K562 (cell line): ENCODE results near the gene CLEC6A. TPM values are rescaled to one million over a fixed set of nuclear protein-coding genes. Genes with fewer than 3 reads are reported as not detected.

ENCODE experiments used
- ATAC-seq: fragments of 200-7000 bp; cut with Tn5 transposase; 3 replicates; pipeline ENCODE4 v1.9.1; 2020; ENCODE audit warnings: moderate library complexity
- BruUV-seq: library from RNA; stranded (reverse); fragments of 400-500 nt; replicated peaks from 2 replicates; lab custom pipeline; 2021; lab: Mats Ljungman, UMichigan
- CTCF ChIA-PET: fragments of 300-600 bp; formaldehyde crosslinking; extraction: SDS; loops from one replicate; lab custom pipeline; 2021; ENCODE audit warnings: low intra/inter-chr PET ratio; lab: Yijun Ruan, JAX
- POLR2A ChIA-PET: fragments of 300-600, 350-650 bp; sonication (Branson Sonifier 250); formaldehyde crosslinking; extraction: SDS; loops from one replicate; lab custom pipeline; 2021; ENCODE audit warnings: antibody characterized with exemption, inconsistent platforms; lab: Yijun Ruan, JAX
- DNase-seq, 4 experiments: peaks; one replicate each; pipeline versions ENCODE4 v3.0.0 to v3.0.0-alpha.2; 2011 to 2018; ENCODE audit warnings: low spot score in 3 of 4, mixed read lengths in 3 of 4; ENCODE audit errors: extremely low read depth in 1 of 4
- FAIRE-seq: peaks from 2 replicates; lab custom pipeline; 2011; peaks lifted over from hg19 to GRCh38; lab: Jason Lieb, UNC
- H2AFZ ChIP-seq: 2 replicates; pipeline ENCODE4 v1.6.0; 2011; ENCODE audit warnings: low read depth, low read length, control low read depth, inconsistent platforms
- H3K27ac ChIP-seq: fragments of 200-600 bp; 3 replicates; pipeline ENCODE4 v1.8.0; 2011; ENCODE audit warnings: low read depth, mild to moderate bottlenecking, control low read depth, inconsistent platforms, low read length, moderate library complexity, mixed read lengths; ENCODE audit errors: extremely low read depth
- H3K27me3 ChIP-seq, 2 experiments: fragments of 300-600 bp in 1 of 2; 2 replicates in 1 of 2; 3 replicates in 1 of 2; pipeline versions ENCODE4 v1.6.0 to v1.8.0; 2011; ENCODE audit warnings: inconsistent platforms in 2 of 2, low read length in 2 of 2, mild to moderate bottlenecking in 1 of 2, mixed read lengths in 1 of 2, moderate library complexity in 1 of 2; ENCODE audit not compliant: control insufficient read depth in 2 of 2, insufficient read depth in 2 of 2
- H3K36me3 ChIP-seq: fragments of 300-600 bp; 3 replicates; pipeline ENCODE4 v1.8.0; 2011; ENCODE audit warnings: mild to moderate bottlenecking, low read length, inconsistent platforms; ENCODE audit not compliant: control insufficient read depth, insufficient read depth
- H3K4me1 ChIP-seq, 2 experiments: fragments of 200-600 bp in 1 of 2; replicated peaks in 1 of 2; 2 replicates in 1 of 2; 3 replicates in 1 of 2; pipeline versions ENCODE4 v1.5.1 to v1.8.0; 2011; ENCODE audit warnings: inconsistent platforms in 2 of 2, low read length in 2 of 2, mild to moderate bottlenecking in 1 of 2, mixed read lengths in 1 of 2, moderate library complexity in 1 of 2; ENCODE audit not compliant: control insufficient read depth in 2 of 2, insufficient read depth in 2 of 2
- H3K4me2 ChIP-seq: 2 replicates; pipeline ENCODE4 v1.6.1; 2011; ENCODE audit warnings: low read length, control low read depth, inconsistent platforms, mixed read lengths; ENCODE audit not compliant: insufficient read depth
- H3K4me3 ChIP-seq: fragments of 200-600 bp; sonication (generic), shearing (Covaris generic); 2 replicates; pipeline ENCODE4 v1.5.1; 2016; ENCODE audit warnings: control low read depth, inconsistent platforms
- H3K79me2 ChIP-seq: fragments of 200-600 bp; 3 replicates; pipeline ENCODE4 v1.8.0; 2011; ENCODE audit warnings: low read length, inconsistent platforms; ENCODE audit not compliant: control insufficient read depth, insufficient read depth
- H3K9ac ChIP-seq, 2 experiments: 2 replicates each; pipeline versions ENCODE4 v1.6.0 to v1.6.1; 2011; ENCODE audit warnings: low read depth in 2 of 2, low read length in 2 of 2, control low read depth in 1 of 2, inconsistent platforms in 1 of 2, mild to moderate bottlenecking in 1 of 2, mixed read lengths in 1 of 2; ENCODE audit not compliant: insufficient read depth in 1 of 2
- H3K9me1 ChIP-seq: one replicate; pipeline ENCODE4 v1.6.0; 2011; ENCODE audit warnings: inconsistent platforms, mild to moderate bottlenecking, low read length, moderate library complexity; ENCODE audit not compliant: control insufficient read depth, insufficient read depth
- H3K9me3 ChIP-seq: replicated peaks from 2 replicates; pipeline ENCODE4 v1.5.1; 2011; ENCODE audit warnings: low read depth, low read length, inconsistent platforms; ENCODE audit not compliant: control insufficient read depth, insufficient read depth
- H4K20me1 ChIP-seq: replicated peaks from 2 replicates; pipeline ENCODE4 v1.6.1; 2011; ENCODE audit warnings: low read length, inconsistent platforms, mixed read lengths; ENCODE audit not compliant: control insufficient read depth, insufficient read depth
- E2F4 ChIP-seq: sonication (generic); formaldehyde crosslinking; IDR thresholded peaks from 2 replicates; pipeline ENCODE4 v1.8.0; 2022; ENCODE audit warnings: mild to moderate bottlenecking, low read depth, missing genetic modification reagents
- FOS ChIP-seq: IDR thresholded peaks from 3 replicates; pipeline ENCODE4 v1.6.1; 2011; ENCODE audit not compliant: insufficient read length; ENCODE audit errors: extremely low read depth
- FOXA1 ChIP-seq: fragments of 450-650 bp; IDR thresholded peaks from 2 replicates; pipeline ENCODE4 v1.6.1; 2016; ENCODE audit warnings: mild to moderate bottlenecking, borderline replicate concordance
- MAFF ChIP-seq: IDR thresholded peaks from 2 replicates; pipeline ENCODE4 v1.6.1; 2012; ENCODE audit warnings: low read length, improper control_type of control experiment
- NR1H2 ChIP-seq: sonication (generic); formaldehyde crosslinking; IDR thresholded peaks from 2 replicates; pipeline ENCODE4 v1.4.0; 2020; ENCODE audit warnings: mild to moderate bottlenecking, missing genetic modification reagents
- ZFP30 ChIP-seq: fragments of 250-450 bp; sonication (Bioruptor Pico); IDR thresholded peaks from 2 replicates; pipeline ENCODE4 v1.8.0; 2022; ENCODE audit warnings: moderate library complexity, mild to moderate bottlenecking, inconsistent platforms, borderline replicate concordance
- ZNF263 ChIP-seq: sonication (generic); formaldehyde crosslinking; IDR thresholded peaks from 2 replicates; pipeline ENCODE4 v1.8.0; 2022; ENCODE audit warnings: mild to moderate bottlenecking, missing genetic modification reagents, borderline replicate concordance
- ZNF277 ChIP-seq: fragments of 250-450 bp; sonication (Bioruptor Pico); IDR thresholded peaks from 2 replicates; pipeline ENCODE4 v1.8.0; 2022; ENCODE audit warnings: inconsistent platforms, mild to moderate bottlenecking, moderate library complexity, borderline replicate concordance
- ZNF316 ChIP-seq: fragments of 450-650 bp; IDR thresholded peaks from 2 replicates; pipeline ENCODE4 v1.6.1; 2016
- WGBS: fragments of 100-300 bp; shearing (Covaris generic); methylation state at CpG from one replicate; pipeline ENCODE4 v1.1.6; 2016; ENCODE audit warnings: low coverage, mixed read lengths; ENCODE audit not compliant: insufficient coverage; ENCODE audit errors: missing lambda C conversion rate; 5-methylcytosine and 5-hydroxymethylcytosine counted together
- in situ Hi-C: fragments of 300-500 bp; cut with MboI; formaldehyde crosslinking; loops from 4 replicates; pipeline ENCODE4 v1.15.0; 2018; ENCODE audit warnings: inconsistent platforms, mixed read lengths
- intact Hi-C: fragments of 100-400 bp; cut with micrococcal nuclease; formaldehyde crosslinking; loops from 2 replicates; pipeline ENCODE4 v1.14.2; 2022
- polyA plus RNA-seq, 8 experiments: library from polyadenylated mRNA; depleted of rRNA in 4 of 8; stranded (reverse) in 5 of 8; unstranded in 3 of 8; fragments of >200 nt; fragmentation: Nextera tagmentation in 2 of 8; fragmentation: Illumina TruSeq in 1 of 8; extraction: Ambion mirVana in 2 of 8; extraction: Trizol in 1 of 8; gene quantifications; 2 replicates each; pipeline versions ENCODE4 v1.2.1 to v1.2.3, GENCODE V29; 2011 to 2014; ENCODE audit warnings: inconsistent platforms in 1 of 8, missing spikeins in 1 of 8
- total RNA-seq, 7 experiments: library from RNA; depleted of rRNA in 6 of 7; stranded (reverse); fragments of >200 nt in 6 of 7; fragmentation: Illumina TruSeq in 2 of 7; extraction: Trizol in 2 of 7; gene quantifications; 2 replicates each; pipeline versions ENCODE4 v1.2.1 to v1.2.3, GENCODE V29; 2011 to 2021; ENCODE audit warnings: low replicate concordance in 1 of 7
- TF ChIP-seq, protein P1 (sequence below): sonication (generic); formaldehyde crosslinking; IDR thresholded peaks from 2 replicates; pipeline ENCODE4 v1.8.0; 2023; ENCODE audit warnings: mild to moderate bottlenecking, missing genetic modification reagents
- TF ChIP-seq, protein P2 (sequence below): fragments of 250-450 bp; sonication (Bioruptor Pico); IDR thresholded peaks from 2 replicates; pipeline ENCODE4 v1.8.0; 2021; ENCODE audit warnings: moderate library complexity, mild to moderate bottlenecking, inconsistent platforms
- TF ChIP-seq, protein P3 (sequence below): fragments of 250-450 bp; sonication (Bioruptor Pico); IDR thresholded peaks from 2 replicates; pipeline ENCODE4 v1.6.1; 2021; ENCODE audit warnings: mild to moderate bottlenecking

The CLEC6A gene
- total and polyA plus RNA-seq, 9 of the 15 experiments (the other 6 are each of a cell fraction or from before 2014, with no cell fraction given), result not detected

GRCh38 chr12:8466241-8466640 is 10.5 kb downstream of the CLEC6A start (continued):
- TF ChIP-seq ZNF263, result no peak

GRCh38 chr12:8471090-8471489 is 15.3 kb downstream of the CLEC6A start:
- FAIRE-seq, result no peak
- H3K4me1 ChIP-seq, result no peaks in the 10 kb centered on the region
- H3K9me3 ChIP-seq, result no peaks in the 10 kb centered on the region
- H3K36me3 ChIP-seq, result no peaks in the 10 kb centered on the region
- no peaks in the 10 kb centered on the region for H4K20me1 ChIP-seq
- ChIA-PET CTCF (no interaction called here), POLR2A (no interaction called here)
- no peaks in the 10 kb centered on the region for H3K27me3 ChIP-seq
- H3K9me1 ChIP-seq, result no peaks in the 10 kb centered on the region
- BruUV-seq, result no TSS peak
- no peaks in the 10 kb centered on the region for H3K79me2 ChIP-seq
- TF ChIP-seq MAFF (peak; percentile 20; the same call in 1 of the 2 replicates), NR1H2 (CRISPR knock-in tag) (no peak), ZFP30 (CRISPR knock-in tag) (no peak), ZNF316 (peak; percentile 63), ZNF277 (CRISPR knock-in tag) (no peak), E2F4 (CRISPR knock-in tag) (no peak), FOXA1 (no peak), FOS (no peak)
- TF ChIP-seq, protein P1, sequence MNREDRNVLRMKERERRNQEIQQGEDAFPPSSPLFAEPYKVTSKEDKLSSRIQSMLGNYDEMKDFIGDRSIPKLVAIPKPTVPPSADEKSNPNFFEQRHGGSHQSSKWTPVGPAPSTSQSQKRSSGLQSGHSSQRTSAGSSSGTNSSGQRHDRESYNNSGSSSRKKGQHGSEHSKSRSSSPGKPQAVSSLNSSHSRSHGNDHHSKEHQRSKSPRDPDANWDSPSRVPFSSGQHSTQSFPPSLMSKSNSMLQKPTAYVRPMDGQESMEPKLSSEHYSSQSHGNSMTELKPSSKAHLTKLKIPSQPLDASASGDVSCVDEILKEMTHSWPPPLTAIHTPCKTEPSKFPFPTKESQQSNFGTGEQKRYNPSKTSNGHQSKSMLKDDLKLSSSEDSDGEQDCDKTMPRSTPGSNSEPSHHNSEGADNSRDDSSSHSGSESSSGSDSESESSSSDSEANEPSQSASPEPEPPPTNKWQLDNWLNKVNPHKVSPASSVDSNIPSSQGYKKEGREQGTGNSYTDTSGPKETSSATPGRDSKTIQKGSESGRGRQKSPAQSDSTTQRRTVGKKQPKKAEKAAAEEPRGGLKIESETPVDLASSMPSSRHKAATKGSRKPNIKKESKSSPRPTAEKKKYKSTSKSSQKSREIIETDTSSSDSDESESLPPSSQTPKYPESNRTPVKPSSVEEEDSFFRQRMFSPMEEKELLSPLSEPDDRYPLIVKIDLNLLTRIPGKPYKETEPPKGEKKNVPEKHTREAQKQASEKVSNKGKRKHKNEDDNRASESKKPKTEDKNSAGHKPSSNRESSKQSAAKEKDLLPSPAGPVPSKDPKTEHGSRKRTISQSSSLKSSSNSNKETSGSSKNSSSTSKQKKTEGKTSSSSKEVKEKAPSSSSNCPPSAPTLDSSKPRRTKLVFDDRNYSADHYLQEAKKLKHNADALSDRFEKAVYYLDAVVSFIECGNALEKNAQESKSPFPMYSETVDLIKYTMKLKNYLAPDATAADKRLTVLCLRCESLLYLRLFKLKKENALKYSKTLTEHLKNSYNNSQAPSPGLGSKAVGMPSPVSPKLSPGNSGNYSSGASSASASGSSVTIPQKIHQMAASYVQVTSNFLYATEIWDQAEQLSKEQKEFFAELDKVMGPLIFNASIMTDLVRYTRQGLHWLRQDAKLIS (CRISPR knock-in tag), result no peak
- TF ChIP-seq, protein P2, sequence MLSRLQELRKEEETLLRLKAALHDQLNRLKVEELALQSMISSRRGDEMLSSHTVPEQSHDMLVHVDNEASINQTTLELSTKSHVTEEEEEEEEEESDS (CRISPR knock-in tag), result no peak
- TF ChIP-seq, protein P3, sequence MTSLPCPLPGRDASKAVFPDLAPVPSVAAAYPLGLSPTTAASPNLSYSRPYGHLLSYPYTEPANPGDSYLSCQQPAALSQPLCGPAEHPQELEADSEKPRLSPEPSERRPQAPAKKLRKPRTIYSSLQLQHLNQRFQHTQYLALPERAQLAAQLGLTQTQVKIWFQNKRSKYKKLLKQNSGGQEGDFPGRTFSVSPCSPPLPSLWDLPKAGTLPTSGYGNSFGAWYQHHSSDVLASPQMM, result no peak
- TF ChIP-seq, all 486 proteins: peak for 2
- ATAC-seq (no peak), DNase-seq (no peak)
- Histone ChIP-seq H3K9ac (no peak overlapping the region), H3K4me3 (no peak overlapping the region), H3K27ac (no peak overlapping the region), H3K4me2 (no peak overlapping the region), H2AFZ (no peak overlapping the region)
- intact Hi-C loops, result no loop called here
- in situ Hi-C loops, result no loop called here
- 0% methylated on average over 1 of the region's 1 CpG for WGBS
